ENCODE data around the gene IGLL5.
A peak's percentile ranks its signal among the peaks of the same experiment; 100 is the strongest.

IGLL5 gene

DNA sequence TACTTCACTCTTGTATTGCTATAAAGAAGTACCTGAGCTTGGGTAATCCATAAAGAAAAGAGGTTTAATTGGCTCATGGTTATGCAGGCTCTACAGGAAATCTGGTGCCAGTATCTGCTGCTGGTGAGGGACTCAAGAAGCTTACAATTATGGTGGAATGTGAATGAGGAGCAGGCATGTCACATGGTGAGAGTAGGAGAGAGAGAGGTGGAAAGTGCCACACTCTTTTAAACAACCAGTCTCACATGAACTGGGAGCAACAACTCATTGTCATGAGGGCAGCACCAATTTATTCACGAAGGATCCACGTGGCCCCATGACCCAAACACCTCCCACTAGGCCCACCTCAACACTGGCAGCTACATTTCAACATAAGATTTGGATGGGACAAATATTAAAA, 24.6 kb upstream of the IGLL5 start:
- no peak for DNase-seq (ENCODE audit: low spot score)

DNA sequence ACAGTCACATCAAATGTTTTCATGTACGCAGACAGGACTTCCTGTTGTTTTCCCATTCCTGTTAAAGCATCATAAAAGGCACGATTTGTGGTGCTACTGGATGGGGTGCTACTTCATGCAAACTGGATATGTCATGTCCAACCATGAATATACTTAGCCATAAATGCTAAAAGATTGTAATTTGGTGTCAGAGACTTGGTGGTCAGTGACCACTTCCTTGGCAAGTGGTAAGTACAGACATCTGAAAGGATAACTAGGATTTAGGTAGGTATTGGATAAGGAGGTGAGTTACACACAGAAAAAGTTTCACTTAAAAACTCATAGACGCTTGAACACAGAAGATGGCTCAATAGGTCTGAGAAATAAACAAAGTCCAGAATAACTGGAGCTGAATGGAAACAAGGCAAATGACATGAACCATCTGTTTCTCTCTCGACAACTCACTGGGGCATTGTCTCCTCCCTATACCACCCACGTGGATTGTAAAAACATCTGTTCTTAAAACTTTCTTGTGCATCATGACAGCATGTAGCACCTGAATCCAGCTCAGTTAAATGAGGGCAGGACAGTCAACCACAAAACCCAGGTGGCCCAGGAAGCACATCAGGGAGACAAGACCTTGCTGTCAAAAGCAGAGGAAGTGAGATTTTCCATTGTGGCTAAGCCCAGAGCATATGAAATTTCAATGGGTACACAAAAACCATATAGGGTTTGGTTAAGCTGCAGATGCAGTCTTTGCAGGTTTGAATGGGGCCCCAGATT, 22.1 kb upstream of the IGLL5 start:
- DNase-seq (ENCODE audit: low spot score), result no peak

DNA sequence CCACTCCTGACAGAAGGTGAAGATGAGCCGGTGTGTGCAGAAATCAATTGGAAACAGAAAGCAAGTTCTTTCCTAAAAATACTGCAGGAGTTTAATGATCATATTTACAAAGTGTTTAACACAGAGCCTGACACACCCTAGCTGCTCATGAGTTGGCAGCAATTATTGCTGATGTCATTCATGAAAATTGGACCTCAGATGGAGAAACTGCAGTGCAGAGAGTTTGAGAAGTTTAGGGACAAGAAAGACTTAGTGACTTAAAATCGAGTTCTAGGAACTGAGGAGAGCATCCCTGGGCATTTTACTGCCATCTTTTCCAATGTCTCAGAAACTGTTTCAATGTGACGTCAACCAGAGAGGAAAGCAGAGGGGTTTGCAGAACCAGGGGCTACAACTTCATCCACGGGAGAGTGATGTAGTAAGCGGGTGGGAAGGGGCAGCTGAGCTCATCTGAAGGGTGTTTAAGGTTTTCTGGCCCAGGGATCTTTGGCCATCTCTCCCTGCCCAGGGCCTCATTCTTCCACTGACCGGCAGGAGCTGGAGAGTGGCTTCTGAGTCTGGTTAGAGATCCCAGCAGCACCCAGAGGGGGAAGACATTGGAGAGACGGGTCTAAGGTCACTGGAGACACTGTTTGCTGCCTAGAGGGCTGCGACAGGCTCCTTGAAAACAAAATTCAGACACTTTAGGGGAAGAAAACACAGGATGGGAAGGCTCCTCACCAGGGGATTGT, 21.1 kb upstream of the IGLL5 start:
- DNase-seq (ENCODE audit: low spot score), result no peak

DNA sequence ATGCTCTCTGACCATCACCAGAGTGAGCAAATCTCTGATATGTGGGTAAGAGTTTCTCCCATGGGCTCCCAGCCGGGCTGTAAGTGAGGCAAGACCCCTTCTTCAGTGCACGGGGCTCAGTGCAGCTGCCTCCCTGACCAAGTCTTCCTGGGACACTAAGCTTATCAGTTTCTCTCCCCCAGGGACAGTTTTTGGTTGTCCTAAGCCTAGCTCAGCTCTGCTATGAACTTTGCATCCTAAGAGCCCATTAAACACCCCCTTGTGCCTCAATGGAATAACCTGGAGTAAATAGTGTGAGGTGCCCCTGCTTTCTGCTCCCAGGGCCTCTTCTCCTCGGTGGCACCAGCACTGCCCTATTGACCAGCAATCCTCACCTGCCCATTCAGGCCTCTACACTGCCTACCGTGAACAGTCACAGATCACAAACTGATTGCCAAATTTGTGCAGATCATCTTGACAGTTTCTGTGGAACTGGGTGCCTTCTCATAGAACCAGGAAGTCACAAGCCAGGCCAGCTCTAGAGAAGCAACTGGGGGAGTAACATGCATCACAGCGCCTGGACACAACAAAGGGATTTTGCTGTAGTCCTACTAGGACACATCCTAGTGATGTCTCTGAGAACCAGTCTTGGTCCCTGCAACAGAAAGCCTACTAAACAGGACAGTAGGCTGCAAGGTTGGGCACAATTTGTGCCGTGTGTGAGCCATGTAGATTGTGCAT, 19.5 kb upstream of the IGLL5 start:
- no peak for DNase-seq (ENCODE audit: low spot score)

DNA sequence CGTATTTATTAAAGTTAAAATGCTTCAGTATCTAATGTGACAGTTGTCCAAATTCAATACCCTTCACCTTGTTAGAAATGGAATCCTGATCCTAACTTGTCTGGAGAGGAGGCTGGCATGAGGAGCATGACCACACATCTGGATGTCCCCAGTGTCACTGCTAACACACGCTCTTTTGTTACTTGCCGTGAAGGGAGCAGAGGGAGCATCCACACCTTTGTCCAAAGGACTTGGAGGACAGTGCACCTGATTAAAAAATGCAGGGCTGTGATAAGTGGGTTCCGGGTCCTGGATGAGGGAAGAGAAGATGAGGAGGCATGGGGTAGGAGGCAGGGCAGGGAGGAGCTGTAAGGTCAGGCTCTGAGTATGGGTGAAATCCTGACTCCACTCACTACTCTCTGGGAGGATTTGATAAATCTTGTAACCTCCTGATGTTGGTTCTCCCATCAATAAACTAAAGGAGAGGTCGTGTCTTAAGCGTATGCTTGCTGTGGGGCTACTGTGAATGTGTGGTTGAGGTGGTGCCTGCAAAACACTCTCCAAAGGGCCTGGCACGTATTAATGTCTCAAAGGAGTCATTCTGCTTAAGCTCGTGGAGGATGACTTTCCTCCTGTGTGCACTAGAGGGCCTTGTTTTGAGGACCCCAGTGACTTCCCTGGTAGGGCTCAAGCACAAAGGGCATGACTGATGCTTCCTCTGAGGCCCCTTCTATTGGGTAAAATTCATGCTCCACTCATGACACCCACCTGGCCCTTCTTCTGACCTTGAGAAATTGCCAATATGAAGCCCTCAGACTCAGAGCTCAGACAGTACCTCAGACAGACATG, 16.8 kb upstream of the IGLL5 start:
- no peak for DNase-seq (ENCODE audit: low spot score)

DNA sequence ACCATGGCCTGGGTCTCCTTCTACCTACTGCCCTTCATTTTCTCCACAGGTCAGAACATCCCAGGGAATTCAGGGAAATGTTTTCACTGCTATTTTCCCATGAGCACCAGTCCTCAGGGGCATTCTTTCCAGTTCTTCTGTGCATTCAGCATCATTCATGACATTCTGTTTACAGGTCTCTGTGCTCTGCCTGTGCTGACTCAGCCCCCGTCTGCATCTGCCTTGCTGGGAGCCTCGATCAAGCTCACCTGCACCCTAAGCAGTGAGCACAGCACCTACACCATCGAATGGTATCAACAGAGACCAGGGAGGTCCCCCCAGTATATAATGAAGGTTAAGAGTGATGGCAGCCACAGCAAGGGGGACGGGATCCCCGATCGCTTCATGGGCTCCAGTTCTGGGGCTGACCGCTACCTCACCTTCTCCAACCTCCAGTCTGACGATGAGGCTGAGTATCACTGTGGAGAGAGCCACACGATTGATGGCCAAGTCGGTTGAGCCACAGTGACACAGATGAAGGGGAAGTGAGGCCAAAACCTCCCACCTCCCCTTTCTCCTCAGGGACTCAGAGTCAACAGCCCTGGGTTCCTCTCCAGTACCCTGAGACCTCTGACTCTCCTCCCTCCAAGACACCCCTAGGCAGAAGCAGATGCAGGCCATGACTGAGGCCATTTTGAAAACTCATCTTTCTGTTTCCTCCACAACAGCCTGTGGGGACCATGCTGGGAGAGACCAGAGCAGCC, 15.9 kb upstream of the IGLL5 start:
- DNase-seq (ENCODE audit: low spot score), result no peak

DNA sequence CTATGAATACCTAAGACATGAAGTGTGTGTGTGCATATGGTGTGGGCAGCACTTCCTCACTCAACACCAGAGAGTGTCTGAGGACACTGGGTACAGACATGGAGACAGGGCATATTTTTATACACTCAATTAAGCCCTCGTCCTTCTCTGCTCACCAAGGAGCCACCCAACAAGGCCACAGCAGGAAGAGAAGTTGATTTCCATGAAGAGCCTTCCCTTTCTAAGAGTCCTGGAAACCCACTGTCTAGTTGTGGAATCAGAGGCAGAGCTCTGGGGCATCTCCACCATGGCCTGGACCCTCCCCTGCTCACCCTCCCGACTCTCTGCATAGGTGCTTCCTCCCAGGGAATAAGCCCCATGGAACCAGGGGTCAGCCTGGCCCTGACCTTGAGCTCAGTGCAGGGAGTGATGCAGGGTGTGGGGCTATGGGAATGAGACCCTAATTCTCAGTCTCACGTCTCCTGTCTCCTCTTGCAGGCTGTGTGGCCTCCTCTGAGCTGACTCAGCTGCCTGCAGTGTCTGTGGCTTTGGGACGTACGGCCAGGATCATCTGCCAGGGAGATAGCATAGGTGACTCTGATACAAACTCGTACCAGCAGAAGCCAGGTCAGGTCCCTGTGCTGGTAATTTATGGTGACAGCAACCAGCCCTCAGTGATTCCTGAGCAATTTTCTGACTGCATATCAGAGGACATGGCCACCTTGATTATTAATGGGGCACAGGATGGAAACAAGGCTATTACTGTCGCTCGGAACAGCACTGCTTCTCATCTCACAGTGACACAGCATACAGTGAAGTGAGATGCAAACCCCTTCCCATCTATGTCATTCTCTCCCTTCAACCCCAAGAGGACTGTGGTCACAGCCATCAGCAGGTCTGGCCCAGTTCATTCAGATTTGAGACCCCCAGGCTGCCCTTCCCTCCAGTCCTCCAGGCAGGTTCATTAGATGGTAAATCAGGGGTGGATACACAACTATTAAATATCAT, 14.6 kb upstream of the IGLL5 start:
- no peak for DNase-seq (ENCODE audit: low spot score)

DNA sequence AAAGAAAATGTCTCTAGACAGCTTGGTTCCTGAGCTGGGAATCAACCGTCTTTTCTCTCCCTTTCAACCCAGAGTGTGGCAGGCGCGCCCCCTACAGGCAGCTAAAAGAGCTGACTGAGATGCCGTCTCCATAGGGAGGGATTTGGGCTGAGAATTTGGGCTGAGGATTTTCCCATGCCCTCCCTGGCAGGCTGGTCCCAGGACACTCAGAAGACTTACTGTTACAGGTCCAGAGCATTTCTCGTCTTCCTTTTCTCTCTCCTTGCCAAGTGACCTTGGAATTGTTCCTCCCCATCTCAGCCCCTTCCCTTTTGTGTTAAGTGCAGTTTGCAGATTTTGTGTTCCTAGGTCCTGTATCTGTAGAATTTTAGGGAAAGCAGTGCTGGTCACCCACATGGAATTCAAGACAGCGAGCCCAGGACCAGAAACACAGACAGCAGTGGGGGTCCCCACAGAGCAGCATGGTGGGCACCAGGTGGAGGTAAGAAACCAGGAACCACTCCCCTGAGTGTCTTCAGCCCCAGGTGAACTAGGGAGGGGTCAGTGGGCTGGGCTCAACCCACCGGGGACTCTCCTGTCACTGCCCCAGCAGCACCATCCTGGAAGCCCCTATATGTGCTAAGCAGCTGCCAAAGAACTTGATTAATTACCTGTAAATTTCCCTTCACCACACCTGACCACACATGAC, 9.9 kb upstream of the IGLL5 start:
- DNase-seq (ENCODE audit: low spot score), result peak; percentile 36

DNA sequence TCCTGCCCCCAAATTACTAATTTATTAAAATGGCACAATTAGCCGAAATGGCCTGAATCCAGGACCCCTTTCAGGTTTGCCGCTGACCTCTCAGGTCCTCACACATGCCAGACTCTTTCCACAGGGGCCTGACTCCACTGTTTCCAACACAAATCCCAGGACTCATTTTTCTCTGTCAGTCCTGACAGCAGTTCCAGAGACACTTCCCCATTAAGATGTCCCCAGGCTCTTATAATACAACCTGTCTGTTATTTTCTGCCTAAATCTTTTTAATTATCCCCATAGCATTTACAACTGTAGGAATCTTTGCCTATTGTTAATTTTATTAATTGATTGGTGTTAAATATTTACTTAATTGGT, 9.4 kb upstream of the IGLL5 start:
- no peak for DNase-seq (ENCODE audit: low spot score)

DNA sequence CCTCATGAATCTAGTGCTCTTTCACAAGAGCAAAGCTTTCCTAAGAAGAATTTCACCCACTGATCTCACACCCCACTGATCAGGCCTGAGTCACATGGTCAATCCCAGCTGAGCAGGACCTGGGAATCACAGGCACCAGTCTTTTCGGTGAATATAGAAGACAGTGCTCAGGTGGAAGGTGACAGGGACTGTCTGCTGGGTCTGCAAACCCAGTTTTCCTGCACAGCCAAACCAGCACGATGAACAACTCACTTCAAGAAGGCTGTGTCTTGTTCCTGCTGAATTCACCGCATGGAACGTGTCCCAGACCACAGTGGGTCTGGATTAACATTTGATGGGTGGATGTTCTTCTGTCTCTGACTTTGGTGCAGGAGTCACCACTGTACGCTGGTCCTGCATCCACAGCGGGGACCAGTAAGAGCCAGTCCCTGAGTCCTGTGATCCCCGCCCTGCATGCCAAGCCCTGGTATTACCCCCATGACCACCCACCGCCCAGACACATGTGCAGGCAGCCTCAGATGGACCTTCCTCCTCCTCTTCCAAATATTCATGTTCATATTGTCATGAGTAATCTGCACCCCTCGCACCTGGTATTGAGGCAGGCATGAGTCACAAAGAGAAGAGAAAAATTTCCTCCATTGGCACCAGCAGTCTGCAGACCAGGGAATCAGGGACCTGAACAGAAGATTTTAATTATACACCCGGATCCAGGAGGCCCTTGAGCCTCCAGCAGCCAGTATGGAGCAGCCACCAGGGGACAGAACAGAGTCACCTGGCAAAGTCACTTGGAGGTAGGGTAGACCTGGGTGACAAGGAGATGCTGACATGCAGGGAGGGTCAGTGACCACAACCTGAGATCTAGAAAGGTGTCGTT, 8.6 kb upstream of the IGLL5 start:
- no peak for DNase-seq (ENCODE audit: low spot score)

DNA sequence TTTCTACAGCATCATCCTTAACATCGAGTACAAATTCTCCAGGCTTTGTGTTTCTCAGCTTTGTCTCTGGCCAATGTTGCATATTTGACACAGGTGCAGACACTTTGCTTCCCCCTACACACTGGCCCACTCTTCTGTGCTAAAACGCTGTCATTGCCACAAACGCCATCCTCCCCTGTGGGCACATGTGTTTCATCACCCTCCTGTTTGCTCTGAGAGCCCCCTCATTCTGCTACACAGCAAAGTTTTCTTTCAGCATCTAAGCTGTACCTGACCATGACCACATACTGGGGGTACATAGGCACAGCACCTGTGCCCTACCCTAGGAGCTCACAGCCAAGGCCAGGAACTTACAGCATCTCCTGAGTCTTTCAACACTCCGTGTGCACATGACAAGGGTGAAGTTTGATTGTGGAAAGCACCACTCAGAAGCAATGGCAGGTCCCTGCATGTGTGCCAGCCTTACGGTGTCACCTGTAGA, 7.9 kb upstream of the IGLL5 start:
- no peak for DNase-seq (ENCODE audit: low spot score)

DNA sequence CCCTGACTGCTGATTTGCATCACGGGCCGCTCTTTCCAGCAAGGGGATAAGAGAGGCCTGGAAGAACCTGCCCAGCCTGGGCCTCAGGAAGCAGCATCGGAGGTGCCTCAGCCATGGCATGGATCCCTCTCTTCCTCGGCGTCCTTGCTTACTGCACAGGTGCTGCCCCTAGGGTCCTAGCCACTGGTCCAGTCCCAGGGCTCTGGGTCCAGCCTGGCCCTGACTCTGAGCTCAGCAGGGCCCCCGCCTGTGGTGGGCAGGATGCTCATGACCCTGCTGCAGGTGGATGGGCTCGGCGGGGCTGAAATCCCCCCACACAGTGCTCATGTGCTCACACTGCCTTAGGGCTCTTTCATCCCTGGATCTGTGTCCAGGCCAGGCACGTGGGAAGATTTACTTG, 7.0 kb upstream of the IGLL5 start:
- no peak for DNase-seq (ENCODE audit: low spot score)

DNA sequence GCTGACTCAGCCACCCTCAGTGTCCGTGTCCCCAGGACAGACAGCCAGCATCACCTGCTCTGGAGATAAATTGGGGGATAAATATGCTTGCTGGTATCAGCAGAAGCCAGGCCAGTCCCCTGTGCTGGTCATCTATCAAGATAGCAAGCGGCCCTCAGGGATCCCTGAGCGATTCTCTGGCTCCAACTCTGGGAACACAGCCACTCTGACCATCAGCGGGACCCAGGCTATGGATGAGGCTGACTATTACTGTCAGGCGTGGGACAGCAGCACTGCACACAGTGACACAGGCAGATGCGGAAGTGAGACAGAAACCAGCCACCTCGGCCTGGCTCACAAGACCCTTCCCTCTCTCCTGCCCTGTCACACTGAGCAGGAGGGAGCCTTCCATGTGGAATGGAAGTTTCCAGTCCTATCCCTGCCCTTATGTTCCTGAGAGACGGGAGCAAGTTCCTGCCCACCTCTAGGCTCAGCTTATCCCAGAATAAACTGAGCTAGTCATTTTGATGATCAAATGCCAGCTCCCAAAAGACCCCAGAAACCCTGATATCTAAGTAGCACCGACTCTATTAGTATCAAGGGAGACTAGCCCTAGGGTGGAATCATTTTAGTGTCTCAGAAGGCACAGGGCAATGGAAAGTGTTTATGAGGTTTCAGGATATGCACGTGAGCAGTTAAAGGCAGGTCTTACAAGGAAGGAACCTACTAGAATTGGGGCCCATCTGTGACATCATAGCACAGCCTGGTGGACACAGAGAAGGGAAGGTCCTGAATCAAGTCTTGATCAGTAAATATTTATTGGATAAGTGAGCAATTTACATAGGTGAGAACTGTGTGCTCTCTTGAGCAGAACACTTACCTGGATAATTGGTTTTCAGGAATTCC, 6.3 kb upstream of the IGLL5 start:
- DNase-seq (ENCODE audit: low spot score), result no peak

DNA sequence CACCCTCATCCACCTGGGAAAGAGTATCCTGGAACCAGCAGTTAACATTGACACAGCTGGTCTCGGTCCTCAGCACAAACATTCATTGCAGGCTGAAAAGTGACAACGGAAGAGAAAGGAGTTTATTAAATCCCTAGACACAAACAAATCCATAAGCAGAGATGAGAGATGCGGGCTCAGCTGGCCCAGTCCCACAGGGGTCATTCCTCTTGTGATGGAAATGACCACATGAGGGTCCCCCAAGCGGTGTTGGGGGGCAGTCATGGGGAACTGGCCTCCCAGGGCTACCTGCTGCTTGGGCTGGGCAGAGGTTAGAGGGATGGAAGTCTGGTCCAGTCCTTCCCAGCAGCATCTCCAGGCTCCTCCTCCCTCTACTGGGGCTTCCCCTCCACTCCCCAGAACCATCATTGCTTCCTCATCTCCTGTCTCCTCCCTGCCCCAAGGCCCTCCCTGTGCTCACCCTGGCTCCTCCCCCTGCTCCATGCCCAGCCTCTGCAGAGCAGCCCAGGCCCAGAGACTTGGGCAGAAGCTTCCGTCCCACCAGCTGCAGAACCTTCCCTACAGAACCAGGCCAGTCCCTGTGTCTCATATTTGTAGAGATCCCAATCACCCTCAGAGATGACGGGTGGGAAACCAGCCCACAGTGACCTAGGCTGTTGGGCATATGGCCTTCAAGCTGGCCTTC, 5.4 kb upstream of the IGLL5 start:
- no peak for DNase-seq (ENCODE audit: low spot score)

DNA sequence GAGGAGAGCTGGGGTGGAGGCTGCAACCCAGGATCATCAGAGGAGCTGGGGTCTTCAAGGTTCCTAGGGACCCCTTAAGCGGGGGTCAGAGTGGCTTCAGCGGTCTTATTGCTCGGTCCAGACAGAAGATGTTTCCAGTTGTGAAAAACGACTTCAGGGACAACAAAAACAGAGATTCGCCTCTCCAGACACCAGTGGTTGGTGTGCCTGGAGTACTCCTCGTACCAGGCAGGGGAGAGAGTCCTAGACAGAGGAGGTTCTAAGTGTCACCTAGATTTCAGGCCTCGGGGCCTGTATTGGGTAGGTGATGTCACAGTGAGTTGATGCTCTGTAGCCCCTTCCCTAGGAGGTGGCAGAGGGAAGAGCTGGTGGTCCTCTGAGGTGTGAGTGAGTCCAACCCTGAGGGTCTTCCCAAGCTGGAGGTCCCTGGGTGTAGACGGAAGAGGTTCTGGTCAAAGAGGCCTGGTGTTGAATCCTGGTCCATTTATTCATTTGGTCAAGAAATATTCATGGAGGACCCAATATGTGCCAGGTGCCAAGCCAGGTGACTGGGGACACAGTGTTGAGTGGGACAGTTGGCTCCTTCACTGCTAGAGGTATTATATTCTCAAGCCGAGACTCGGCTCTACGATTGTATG, 4.4 kb upstream of the IGLL5 start:
- no peak for DNase-seq (ENCODE audit: low spot score)
